HG02840 (cell line): ENCODE measurements around the gene SGF29.
"Not testable (repeated sequence)": the region's sequence is repeated elsewhere in the genome, so short reads cannot be mapped to it uniquely, and the experiment has no call there.

Source experiments
- ATAC-seq: cut with Tn5 transposase; IDR thresholded peaks from one replicate; pipeline ENCODE4 v1.9.1; 2021; ENCODE audit warnings: mild to moderate bottlenecking, moderate library complexity, moderate number of reproducible peaks; ENCODE audit not compliant: unreplicated experiment, low FRiP score

The SGF29 gene

GRCh38 chr16:28562199-28562598 is 8.5 kb downstream of the SGF29 start:
- ATAC-seq: no peak

DNA sequence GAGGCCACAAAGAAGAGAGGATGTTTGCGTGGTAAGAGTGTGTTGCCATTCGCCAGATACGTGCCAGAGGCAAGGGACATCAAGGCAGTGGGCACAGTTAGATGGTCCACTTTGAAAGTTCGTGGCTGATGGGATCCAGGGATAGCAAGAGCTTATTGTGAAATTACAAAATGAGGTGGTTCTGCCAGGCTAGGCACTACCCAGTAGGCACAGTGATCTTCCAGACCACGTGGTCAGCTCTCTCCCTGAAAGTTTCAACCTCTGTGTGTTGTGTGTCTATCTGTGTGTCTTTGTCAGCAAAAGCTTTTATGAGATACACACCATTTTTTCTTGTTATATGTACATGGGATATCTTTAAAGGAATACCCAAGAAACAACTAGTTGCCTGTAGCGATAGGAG is 9.5 kb downstream of the SGF29 start:
- ATAC-seq: no peak

DNA sequence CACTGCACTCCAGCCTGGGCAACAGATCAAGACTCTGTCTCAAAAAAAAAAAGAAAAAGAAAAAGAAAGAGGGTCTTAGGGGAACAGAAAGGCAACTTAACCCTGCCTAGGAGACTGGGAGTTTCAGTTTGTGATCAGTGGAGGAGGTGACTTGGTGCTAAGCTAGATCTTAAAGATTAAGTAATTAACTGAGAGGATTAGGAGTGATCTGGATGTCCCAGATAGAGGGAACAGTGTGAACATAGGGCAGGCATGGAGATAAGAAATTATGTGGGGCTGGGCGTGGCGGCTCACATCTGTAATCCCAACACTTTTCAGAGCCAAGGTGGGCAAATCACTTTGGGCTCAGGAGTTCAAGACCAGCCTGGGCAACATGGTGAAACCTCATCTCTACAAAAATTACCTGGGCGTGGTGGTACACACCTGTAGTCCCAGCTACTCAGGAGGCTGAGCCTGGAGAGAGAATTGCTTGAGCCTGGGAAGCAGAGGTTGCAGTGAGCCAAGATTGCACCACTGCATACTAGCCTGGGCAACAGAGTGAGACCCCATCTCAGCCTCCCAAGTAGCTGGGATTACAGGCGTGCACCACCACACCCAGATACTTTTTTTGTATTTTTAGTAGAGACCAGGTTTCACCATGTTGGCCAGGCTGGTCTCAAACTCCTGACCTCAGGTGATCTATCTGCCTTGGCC is 12.7 kb downstream of the SGF29 start:
- ATAC-seq: not testable (repeated sequence)

DNA sequence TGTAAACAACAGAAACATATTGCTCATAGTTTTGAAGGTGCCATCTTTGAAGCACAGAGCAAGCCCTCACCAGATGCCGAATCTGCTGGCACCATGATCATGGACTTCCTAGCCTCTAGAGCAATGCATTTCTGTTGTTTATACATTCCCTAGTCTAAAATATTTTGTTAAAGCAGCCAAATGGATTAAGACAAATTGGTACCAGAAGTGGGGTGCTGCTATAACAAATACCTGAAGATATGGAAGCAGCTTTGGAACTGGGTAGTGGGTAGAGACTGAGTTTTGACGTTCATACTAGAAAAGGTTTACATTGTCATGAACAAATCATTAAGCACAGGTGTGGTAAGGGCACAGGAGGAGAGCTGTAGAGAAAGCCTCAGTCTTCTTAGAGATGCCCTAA is 13.6 kb downstream of the SGF29 start:
- ATAC-seq: no peak

DNA sequence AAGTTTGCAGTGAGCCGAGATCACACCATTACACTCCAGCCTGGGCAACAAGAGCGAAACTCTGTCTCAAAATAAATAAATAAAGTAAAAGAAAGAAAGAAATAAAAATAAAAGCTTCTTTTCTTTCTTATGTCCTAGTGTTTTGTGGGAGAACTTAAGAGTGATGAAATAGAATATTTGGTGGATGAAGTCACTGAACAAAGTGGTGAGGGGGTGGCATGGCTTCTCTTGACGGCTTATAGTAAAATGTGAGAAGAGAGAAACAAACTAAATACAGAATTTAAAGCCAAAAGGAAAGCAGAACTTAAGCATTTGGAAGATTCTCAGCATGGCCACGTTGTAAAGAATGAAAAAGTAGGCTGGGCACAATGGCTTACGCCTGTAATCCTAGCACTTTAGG is 15.3 kb downstream of the SGF29 start:
- ATAC-seq: no peak

DNA sequence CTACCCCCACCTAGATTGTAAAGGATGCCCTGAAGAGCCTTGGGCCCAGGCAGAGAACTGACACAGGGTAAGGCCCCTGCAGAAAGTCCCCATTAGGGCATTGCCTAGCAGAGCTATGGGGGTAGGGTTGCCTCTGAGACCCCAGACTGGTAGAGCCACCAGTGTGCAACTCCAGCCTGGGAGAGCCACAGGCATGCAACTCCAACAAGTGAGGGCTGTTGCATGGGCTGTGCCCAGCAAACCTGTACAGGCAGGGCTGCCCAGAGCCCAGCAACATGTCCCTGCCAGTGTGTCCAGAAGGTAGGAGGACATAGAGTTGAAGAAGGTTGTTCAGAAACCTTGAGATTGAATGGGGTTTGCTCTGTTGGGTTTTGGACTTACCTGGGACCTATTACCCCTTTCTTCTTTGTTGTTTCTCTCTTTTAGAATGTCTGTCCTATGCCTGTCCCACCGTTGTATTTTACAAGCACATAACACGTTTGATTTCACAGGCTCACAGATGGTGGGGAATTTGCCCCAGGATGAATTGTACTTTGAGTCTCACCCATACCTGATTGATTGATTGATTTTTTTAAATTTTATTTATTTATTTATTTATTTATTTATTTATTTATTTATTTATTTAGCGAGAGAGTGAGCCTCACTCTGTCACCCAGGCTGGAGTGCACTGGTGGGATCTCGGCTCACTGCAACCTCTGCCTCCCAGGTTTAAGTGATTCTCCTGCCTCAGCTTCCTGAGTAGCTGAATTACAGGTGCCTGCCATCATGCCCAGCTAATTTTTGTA is 16.4 kb downstream of the SGF29 start:
- no peak for ATAC-seq

- ATAC-seq: no peak
These were observed 19.2 kb downstream of the SGF29 start for GRCh38 chr16:28572696-28573510.

DNA sequence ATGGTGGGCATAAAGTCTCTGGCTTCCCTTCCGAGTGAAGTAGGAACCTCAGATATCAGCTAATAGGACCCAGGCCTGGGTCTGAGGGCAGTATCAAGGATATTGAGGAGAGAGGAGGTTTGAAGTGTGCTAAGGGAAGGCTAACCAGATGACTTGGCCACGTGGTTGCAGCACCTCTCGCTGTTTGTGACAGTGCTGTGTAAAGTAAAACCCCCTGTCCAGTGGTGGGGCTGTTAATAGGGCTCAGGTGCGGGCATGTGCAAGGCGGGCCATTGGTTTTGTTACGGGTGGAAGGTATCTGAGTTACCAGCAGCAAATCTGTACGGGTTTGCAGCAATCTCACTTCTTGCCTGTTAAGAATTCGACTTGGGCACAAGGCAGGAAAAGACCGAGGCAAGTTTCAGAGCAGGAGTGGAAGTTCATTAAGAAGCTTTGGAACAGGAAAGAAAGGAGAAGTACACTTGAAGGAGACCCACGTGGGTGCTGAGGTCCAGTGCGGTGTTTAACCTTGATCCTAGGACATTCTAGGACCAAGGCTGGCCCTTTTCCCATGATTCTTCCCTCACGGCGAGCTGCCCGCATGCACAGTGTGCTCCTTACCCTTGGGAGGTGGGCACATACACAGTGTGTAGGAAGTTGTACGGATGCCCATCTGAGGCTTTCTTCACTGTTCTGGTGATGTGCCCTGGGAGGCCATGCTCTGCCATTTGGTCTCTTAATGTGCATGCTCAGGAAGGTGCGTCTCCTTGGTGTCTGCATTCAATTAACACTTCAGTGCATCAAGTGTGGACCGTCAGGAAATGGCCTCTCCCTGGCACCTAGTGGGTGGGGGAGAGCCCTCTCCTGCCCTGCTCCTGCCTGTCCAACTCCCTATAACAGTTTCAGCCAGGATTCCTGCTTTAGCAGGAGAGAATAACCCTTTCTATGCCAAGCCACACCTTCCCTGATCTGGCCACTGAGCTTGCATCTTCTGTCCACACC is 20.3 kb downstream of the SGF29 start:
- no peak for ATAC-seq

- no peak for ATAC-seq
These were observed 21.2 kb downstream of the SGF29 start for GRCh38 chr16:28574925-28575324.

DNA sequence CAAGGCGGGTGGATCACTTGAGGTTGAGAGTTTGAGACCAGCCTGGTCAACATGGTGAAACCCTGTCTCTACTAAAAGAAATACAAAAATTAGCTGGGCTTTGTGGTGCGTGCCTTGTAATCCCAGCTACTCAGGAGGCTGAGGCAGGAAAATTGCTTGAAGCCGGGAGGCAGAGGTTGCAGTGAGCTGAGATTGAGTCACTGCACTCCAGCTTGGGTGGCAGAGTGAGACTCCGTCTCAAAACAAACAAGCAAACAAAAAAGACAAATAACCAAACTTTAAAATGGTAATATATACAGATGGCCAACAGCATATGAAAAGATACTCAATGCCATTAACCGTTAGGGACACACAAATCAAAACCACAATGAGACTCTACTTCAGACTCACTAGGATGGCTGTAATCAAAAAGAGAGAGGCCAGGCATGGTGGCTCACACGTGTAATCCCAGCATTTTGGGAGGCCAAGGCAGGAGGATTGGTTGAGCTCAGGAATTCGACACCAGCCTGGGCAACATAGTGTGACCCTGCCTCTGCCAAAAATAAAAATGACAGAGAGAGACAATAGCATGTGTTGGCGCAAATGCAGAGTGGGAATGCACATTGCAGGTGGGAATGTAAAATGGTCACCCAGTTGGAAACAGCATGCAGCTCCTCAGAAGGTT is 21.9 kb downstream of the SGF29 start:
- no peak for ATAC-seq

GRCh38 chr16:28580726-28581315 is 27.1 kb downstream of the SGF29 start:
- ATAC-seq: no peak

GRCh38 chr16:28585674-28586073 is 32.0 kb downstream of the SGF29 start:
- ATAC-seq: no peak

DNA sequence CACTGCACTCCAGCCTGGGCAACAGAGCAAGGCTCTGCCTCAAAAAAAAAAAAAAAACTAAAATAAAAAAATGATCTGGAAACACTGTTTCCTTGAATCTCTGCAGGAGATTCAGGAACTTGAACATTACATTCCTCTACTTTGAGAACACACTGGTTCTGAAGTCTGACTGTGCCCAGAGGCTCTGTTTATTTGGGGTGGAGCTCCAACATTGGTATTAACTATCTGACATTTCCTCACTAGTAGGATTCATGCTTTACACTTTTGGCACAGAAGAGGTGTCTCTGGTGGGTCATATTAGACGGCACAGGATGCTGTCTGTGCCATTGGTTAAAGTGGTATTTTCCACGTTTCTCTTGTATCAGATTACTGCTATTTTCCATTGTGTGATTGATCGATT is 32.7 kb downstream of the SGF29 start:
- no peak for ATAC-seq

DNA sequence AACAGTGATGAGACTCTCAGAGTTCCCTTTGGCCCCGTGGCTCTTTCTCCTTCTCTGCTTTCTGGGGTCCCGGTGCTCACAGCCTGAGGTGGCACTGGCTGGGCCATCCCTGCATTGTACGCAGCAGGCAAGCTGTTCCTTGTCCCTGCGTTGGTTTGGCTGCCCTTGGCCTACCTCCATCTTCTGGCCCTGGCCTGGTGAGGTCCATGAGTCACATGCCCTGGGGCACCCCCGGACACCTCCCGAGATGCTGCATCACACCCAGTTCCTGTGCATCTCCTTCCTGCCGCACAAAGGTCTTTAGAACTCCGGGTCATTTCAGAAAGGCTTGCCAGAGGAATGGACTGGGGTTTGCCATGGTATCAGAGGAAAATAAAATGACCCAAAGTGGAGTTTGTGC is 33.7 kb downstream of the SGF29 start:
- no peak for ATAC-seq

GRCh38 chr16:28589069-28589468 is 35.3 kb downstream of the SGF29 start:
- ATAC-seq: no peak

- no peak for ATAC-seq
These were observed 36.2 kb downstream of the SGF29 start for GRCh38 chr16:28589930-28590329.

DNA sequence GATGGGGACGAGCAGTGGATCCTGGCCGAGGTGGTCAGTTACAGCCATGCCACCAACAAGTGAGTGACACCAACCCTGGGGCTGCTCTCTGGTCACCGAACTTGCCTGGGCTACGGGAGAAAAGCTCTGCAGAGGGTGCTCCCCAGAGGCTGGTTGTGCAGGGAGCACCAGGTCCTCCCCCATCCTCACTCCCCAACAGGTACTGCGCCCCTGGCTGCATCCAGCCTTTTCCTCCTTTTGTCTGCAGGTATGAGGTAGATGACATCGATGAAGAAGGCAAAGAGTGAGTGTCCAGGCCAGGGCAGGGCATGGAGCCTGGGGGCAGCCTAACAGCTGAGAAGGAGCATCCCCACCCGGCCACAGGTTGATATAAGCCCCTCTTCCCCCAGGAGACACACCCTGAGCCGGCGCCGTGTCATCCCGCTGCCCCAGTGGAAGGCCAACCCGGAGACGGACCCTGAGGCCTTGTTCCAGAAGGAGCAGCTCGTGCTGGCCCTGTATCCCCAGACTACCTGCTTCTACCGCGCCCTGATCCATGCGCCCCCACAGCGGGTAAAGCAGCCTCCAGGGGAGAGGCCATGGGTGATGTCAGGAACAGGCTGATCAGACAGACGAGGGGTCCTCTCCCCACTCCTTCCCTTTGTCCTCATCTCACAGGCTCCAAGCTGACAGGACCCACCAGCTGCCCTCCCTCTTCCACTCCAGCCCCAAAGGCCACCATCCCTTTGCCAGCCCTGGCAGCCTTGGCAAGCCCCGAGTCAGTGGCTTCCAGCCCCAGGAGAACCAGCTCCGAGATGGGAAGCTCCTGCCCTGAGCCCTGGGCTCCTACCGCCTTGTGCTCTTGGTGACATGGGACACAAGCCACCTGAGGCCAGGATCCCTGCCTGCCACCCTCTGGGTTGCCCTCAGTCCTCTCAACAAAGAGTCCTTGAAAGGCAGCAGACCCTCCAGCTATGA is 36.9 kb downstream of the SGF29 start:
- ATAC-seq: no peak

GRCh38 chr16:28591355-28591754 is 37.6 kb downstream of the SGF29 start:
- ATAC-seq: no peak
